HepG2 (cell line): Measurements from ENCODE around the gene MT1M. TPM values are rescaled to one million over a fixed set of nuclear protein-coding genes. Genes with fewer than 3 reads are reported as not detected.
A peak's percentile ranks its signal among the peaks of the same experiment; 100 is the strongest.

Experiments used
- BRF2 ChIP-seq: sonication (generic); formaldehyde crosslinking; IDR thresholded peaks from 2 replicates; pipeline ENCODE4 v1.8.1; 2022; ENCODE audit warnings: mild to moderate bottlenecking, missing genetic modification reagents
- ELF3 ChIP-seq: IDR thresholded peaks from 2 replicates; pipeline ENCODE4 v1.6.1; 2016; ENCODE audit warnings: missing genetic modification reagents, missing compliant biosample characterization
- ETV6 ChIP-seq: sonication (generic); formaldehyde crosslinking; conservative IDR thresholded peaks from 2 replicates; pipeline ENCODE4 v1.4.0; 2020; ENCODE audit warnings: missing genetic modification reagents
- FOSL1 ChIP-seq: sonication (generic); formaldehyde crosslinking; IDR thresholded peaks from 2 replicates; pipeline ENCODE4 v1.9.0; 2021; ENCODE audit warnings: missing genetic modification reagents, borderline replicate concordance
- GATA4 ChIP-seq: sonication (generic); IDR thresholded peaks from 2 replicates; pipeline ENCODE4 v1.6.1; 2016; ENCODE audit warnings: antibody characterized with exemption, low read depth, borderline replicate concordance
- GMEB2 ChIP-seq: IDR thresholded peaks from 2 replicates; pipeline ENCODE4 v1.6.1; 2016; ENCODE audit warnings: missing biosample characterization, missing genetic modification reagents, low read depth
- GPN1 ChIP-seq: sonication (generic); formaldehyde crosslinking; IDR thresholded peaks from 2 replicates; pipeline ENCODE4 v1.5.1; 2020; ENCODE audit warnings: missing genetic modification reagents, borderline replicate concordance
- HCFC1 ChIP-seq: fragments of 150-350 bp; IDR thresholded peaks from 2 replicates; pipeline ENCODE4 v1.6.1; 2014; ENCODE audit warnings: low read depth, low read length
- NFATC3 ChIP-seq: sonication (generic); formaldehyde crosslinking; IDR thresholded peaks from 2 replicates; pipeline ENCODE4 v1.5.1; 2020; ENCODE audit warnings: mild to moderate bottlenecking, missing genetic modification reagents
- NFIC ChIP-seq: IDR thresholded peaks from 2 replicates; pipeline ENCODE4 v1.6.1; 2012; ENCODE audit warnings: mild to moderate bottlenecking, low read length, inconsistent platforms
- NR2F6 ChIP-seq, 2 experiments: IDR thresholded peaks; 2 replicates each; pipeline ENCODE4 v1.6.1; 2016; ENCODE audit warnings: antibody characterized with exemption in 1 of 2, mild to moderate bottlenecking in 1 of 2
- POLR2G ChIP-seq: fragments of 200-400 bp; formaldehyde crosslinking; IDR thresholded peaks from 2 replicates; pipeline ENCODE4 v1.6.1; 2018; ENCODE audit warnings: mild to moderate bottlenecking, low read depth, low read length, moderate library complexity
- PTBP1 ChIP-seq: fragments of 200-400 bp; formaldehyde crosslinking; IDR thresholded peaks from 2 replicates; pipeline ENCODE4 v1.6.1; 2018; ENCODE audit warnings: low read length, low read depth; ENCODE audit not compliant: poor library complexity, severe bottlenecking
- RAD21 ChIP-seq: fragments of 450-650 bp; formaldehyde crosslinking; IDR thresholded peaks from 2 replicates; pipeline ENCODE4 v1.5.0; 2020; ENCODE audit warnings: mild to moderate bottlenecking
- RELA ChIP-seq: sonication (generic); formaldehyde crosslinking; IDR thresholded peaks from 2 replicates; pipeline ENCODE4 v1.4.0; 2020; ENCODE audit warnings: missing genetic modification reagents
- SMC3 ChIP-seq: IDR thresholded peaks from 2 replicates; pipeline ENCODE4 v1.6.1; 2011; ENCODE audit warnings: low read length, improper control_type of control experiment
- SNRNP70 ChIP-seq: fragments of 200-400 bp; formaldehyde crosslinking; IDR thresholded peaks from 2 replicates; pipeline ENCODE4 v1.6.1; 2017; ENCODE audit warnings: mild to moderate bottlenecking, low read depth, low read length, moderate library complexity
- SP5 ChIP-seq: IDR thresholded peaks from 2 replicates; pipeline ENCODE4 v1.6.1; 2016; ENCODE audit warnings: low read depth, borderline replicate concordance
- SRSF4 ChIP-seq: fragments of 200-400 bp; formaldehyde crosslinking; IDR thresholded peaks from one replicate; pipeline ENCODE4 v1.6.1; 2018; ENCODE audit warnings: mild to moderate bottlenecking, low read depth, low read length, moderate library complexity; ENCODE audit not compliant: poor library complexity, severe bottlenecking
- TCF7 ChIP-seq: sonication (generic); IDR thresholded peaks from 2 replicates; pipeline ENCODE4 v1.6.1; 2016; ENCODE audit warnings: antibody characterized with exemption, low read depth
- ZBTB3 ChIP-seq: sonication (generic); formaldehyde crosslinking; IDR thresholded peaks from 2 replicates; pipeline ENCODE4 v1.4.0; 2020; ENCODE audit warnings: low read depth, mild to moderate bottlenecking, moderate library complexity, missing genetic modification reagents, borderline replicate concordance
- ZNF180 ChIP-seq: sonication (generic); formaldehyde crosslinking; IDR thresholded peaks from 2 replicates; pipeline ENCODE4 v1.4.0; 2020; ENCODE audit warnings: low read depth, missing genetic modification reagents, borderline replicate concordance
- ZNF292 ChIP-seq: sonication (generic); formaldehyde crosslinking; IDR thresholded peaks from 2 replicates; pipeline ENCODE4 v1.8.1; 2022; ENCODE audit warnings: mild to moderate bottlenecking, low read depth, missing genetic modification reagents, borderline replicate concordance
- ZNF709 ChIP-seq: sonication (generic); formaldehyde crosslinking; IDR thresholded peaks from 2 replicates; pipeline ENCODE4 v1.5.0; 2020; ENCODE audit warnings: mild to moderate bottlenecking, missing genetic modification reagents
- ZNF792 ChIP-seq: IDR thresholded peaks from 2 replicates; pipeline ENCODE4 v1.6.1; 2016
- polyA plus RNA-seq, 8 experiments: library from polyadenylated mRNA; depleted of rRNA in 3 of 8; stranded (reverse) in 7 of 8; unstranded in 1 of 8; fragments of >200 nt; fragmentation: Illumina TruSeq in 4 of 8; extraction: Trizol in 4 of 8; gene quantifications; 2 replicates each; pipeline versions ENCODE4 v1.2.1 to v1.2.3, GENCODE V29; 2011 to 2016; ENCODE audit warnings: low read depth in 4 of 8, missing spikeins in 1 of 8, mixed read lengths in 1 of 8; ENCODE audit not compliant: insufficient read depth in 1 of 8
- total RNA-seq, 5 experiments: library from RNA; depleted of rRNA; stranded (reverse); fragments of >200 nt; fragmentation: Illumina TruSeq; extraction: Trizol; gene quantifications; 2 replicates each; pipeline ENCODE4 v1.2.3, GENCODE V29; 2016; ENCODE audit warnings: low read depth in 1 of 5
- TF ChIP-seq, protein P1 (sequence below): sonication (generic); formaldehyde crosslinking; IDR thresholded peaks from 2 replicates; pipeline ENCODE4 v1.8.0; 2022; ENCODE audit warnings: missing genetic modification reagents, mild to moderate bottlenecking, inconsistent platforms, borderline replicate concordance
- TF ChIP-seq, protein P2 (sequence below): sonication (generic); formaldehyde crosslinking; conservative IDR thresholded peaks from 2 replicates; pipeline ENCODE4 v1.8.1; 2023; ENCODE audit warnings: missing genetic modification reagents
- TF ChIP-seq, protein P3 (sequence below): IDR thresholded peaks from 2 replicates; pipeline ENCODE4 v1.6.1; 2012; ENCODE audit warnings: inconsistent platforms

MT1M gene
- total and polyA plus RNA-seq, 2 of the 13 experiments (the other 11 are each of a cell fraction or from before 2014, with no cell fraction given): 4.6 TPM; not detected in 1

DNA sequence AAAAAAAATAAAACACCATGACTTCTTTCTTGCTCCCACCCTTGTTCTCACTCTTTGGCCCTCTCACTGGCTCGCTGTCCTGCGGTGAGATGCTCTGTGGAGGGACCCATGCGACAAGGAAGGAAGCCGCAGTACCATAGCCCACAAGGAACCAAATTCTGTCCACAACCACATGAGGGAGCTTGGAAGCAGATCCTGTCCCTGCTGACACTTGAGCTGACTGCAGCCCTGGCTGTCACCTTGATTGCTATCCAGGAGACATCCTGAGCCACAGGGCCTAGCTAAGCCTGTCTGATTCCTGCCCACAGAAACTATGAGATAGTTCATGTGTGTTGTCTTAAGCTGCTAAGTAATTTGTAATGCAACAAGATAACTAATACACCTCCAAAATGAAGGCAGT is 28.9 kb upstream of the MT1M start (continued):
- peak; percentile 51; the same call in 1 of the 2 replicates for TF ChIP-seq ZNF292 (CRISPR knock-in tag)
- TF ChIP-seq GMEB2 (CRISPR knock-in tag): no peak
- TF ChIP-seq GATA4: no peak
- no peak for TF ChIP-seq NR2F6 (IDR thresholded peaks at IDR 0.05)
- peak; percentile 54; the same call in 1 of the 2 replicates for TF ChIP-seq NR2F6 (CRISPR knock-in tag; IDR thresholded peaks at IDR 0.05)
- TF ChIP-seq SMC3: peak; percentile 97
- no peak for TF ChIP-seq BRF2 (CRISPR knock-in tag)
- TF ChIP-seq SNRNP70: no peak
- TF ChIP-seq ZNF180 (CRISPR knock-in tag): no peak
- no peak for TF ChIP-seq NFIC
- TF ChIP-seq ETV6 (CRISPR knock-in tag): no peak
- TF ChIP-seq ZNF792 (CRISPR knock-in tag): peak; percentile 59; the same call in 1 of the 2 replicates
- TF ChIP-seq FOSL1 (CRISPR knock-in tag): no peak
- TF ChIP-seq TCF7: no peak
- TF ChIP-seq HCFC1: no peak
- TF ChIP-seq, protein P1, sequence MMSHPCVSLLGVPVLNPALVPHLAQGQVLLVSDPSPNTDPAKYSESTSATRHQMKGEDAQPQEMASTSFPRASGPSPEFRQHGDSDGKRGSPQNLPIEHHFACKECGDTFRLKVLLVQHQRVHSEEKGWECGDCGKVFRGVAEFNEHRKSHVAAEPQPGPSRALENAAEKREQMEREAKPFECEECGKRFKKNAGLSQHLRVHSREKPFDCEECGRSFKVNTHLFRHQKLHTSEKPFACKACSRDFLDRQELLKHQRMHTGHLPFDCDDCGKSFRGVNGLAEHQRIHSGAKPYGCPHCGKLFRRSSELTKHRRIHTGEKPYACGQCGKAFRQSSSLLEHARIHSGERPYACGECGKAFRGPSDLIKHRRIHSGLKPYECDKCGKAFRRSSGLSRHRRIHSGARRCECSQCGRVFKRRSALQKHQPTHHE (CRISPR knock-in tag): no peak
- TF ChIP-seq ELF3 (CRISPR knock-in tag): peak; percentile 90
- TF ChIP-seq ZNF709: no peak
- TF ChIP-seq RELA (CRISPR knock-in tag): no peak
- TF ChIP-seq POLR2G: no peak
- peak; percentile 44; the same call in 1 of the 2 replicates for TF ChIP-seq SP5
- TF ChIP-seq RAD21 (CRISPR knock-in tag): peak; percentile 87
- TF ChIP-seq, protein P2, sequence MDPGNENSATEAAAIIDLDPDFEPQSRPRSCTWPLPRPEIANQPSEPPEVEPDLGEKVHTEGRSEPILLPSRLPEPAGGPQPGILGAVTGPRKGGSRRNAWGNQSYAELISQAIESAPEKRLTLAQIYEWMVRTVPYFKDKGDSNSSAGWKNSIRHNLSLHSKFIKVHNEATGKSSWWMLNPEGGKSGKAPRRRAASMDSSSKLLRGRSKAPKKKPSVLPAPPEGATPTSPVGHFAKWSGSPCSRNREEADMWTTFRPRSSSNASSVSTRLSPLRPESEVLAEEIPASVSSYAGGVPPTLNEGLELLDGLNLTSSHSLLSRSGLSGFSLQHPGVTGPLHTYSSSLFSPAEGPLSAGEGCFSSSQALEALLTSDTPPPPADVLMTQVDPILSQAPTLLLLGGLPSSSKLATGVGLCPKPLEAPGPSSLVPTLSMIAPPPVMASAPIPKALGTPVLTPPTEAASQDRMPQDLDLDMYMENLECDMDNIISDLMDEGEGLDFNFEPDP (CRISPR knock-in tag): no peak
- TF ChIP-seq ZBTB3 (CRISPR knock-in tag): no peak
- TF ChIP-seq, protein P3, sequence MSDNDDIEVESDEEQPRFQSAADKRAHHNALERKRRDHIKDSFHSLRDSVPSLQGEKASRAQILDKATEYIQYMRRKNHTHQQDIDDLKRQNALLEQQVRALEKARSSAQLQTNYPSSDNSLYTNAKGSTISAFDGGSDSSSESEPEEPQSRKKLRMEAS: no peak
- TF ChIP-seq PTBP1: no peak
- no peak for TF ChIP-seq SRSF4
- TF ChIP-seq NFATC3 (CRISPR knock-in tag): no peak
- TF ChIP-seq GPN1 (CRISPR knock-in tag): no peak
